ENCODE data around the gene RBMXL3.
"Not testable (repeated sequence)": the region's sequence is repeated elsewhere in the genome, so short reads cannot be mapped to it uniquely, and the experiment has no call there.

The RBMXL3 gene

GRCh38 chrX:115189110-115189509 lies at the start of gene RBMXL3:
Gene RBMXL3 (plus strand): TSS chrX:115189410. CDS start chrX:115189442, 32 bp downstream.
- no peak for DNase-seq (ENCODE audit: low read depth)

GRCh38 chrX:115142057-115142456 lies 47.2 kb upstream of the RBMXL3 start:
- no peak for DNase-seq (ENCODE audit: low read depth)

GRCh38 chrX:115147220-115147619 lies 42.0 kb upstream of the RBMXL3 start:
- DNase-seq (ENCODE audit: low read depth): peak; percentile 27

GRCh38 chrX:115173181-115173580 lies 16.0 kb upstream of the RBMXL3 start:
- no peak for DNase-seq (ENCODE audit: low read depth)

GRCh38 chrX:115174548-115174947 lies 14.7 kb upstream of the RBMXL3 start:
- peak; percentile 31 for DNase-seq (ENCODE audit: low read depth)

GRCh38 chrX:115177932-115178331 lies 11.3 kb upstream of the RBMXL3 start:
- no peak for DNase-seq (ENCODE audit: low read depth)

- DNase-seq (ENCODE audit: low read depth): no peak
These were observed 10.7 kb upstream of the RBMXL3 start for GRCh38 chrX:115178473-115178872.

GRCh38 chrX:115183980-115184379 lies 5.2 kb upstream of the RBMXL3 start:
- peak; percentile 33 for DNase-seq (ENCODE audit: low read depth)

- no peak for DNase-seq (ENCODE audit: low read depth)
These were observed 731 bp downstream of the RBMXL3 start for GRCh38 chrX:115189646-115190635.

- DNase-seq (ENCODE audit: low read depth): no peak
These were observed 1.7 kb downstream of the RBMXL3 start for GRCh38 chrX:115190636-115191489.

- no peak for DNase-seq (ENCODE audit: low read depth)
These were observed 2.5 kb downstream of the RBMXL3 start for GRCh38 chrX:115191490-115192243.

GRCh38 chrX:115192244-115192700 lies 3.1 kb downstream of the RBMXL3 start:
- no peak for DNase-seq (ENCODE audit: low read depth)

- DNase-seq (ENCODE audit: low read depth): no peak
These were observed 14.8 kb downstream of the RBMXL3 start for GRCh38 chrX:115204040-115204439.

- not testable (repeated sequence) for DNase-seq (ENCODE audit: low read depth)
These were observed 20.3 kb downstream of the RBMXL3 start for GRCh38 chrX:115209547-115209946.

- no peak for DNase-seq (ENCODE audit: low read depth)
These were observed 24.9 kb downstream of the RBMXL3 start for GRCh38 chrX:115214151-115214550.

GRCh38 chrX:115214605-115215004 lies 25.4 kb downstream of the RBMXL3 start:
- no peak for DNase-seq (ENCODE audit: low read depth)

GRCh38 chrX:115217346-115217745 lies 28.1 kb downstream of the RBMXL3 start:
- DNase-seq (ENCODE audit: low read depth): not testable (repeated sequence)

- DNase-seq (ENCODE audit: low read depth): peak; percentile 18
These were observed 37.7 kb downstream of the RBMXL3 start for GRCh38 chrX:115226929-115227328.

GRCh38 chrX:115229337-115230003 lies 40.3 kb downstream of the RBMXL3 start:
- DNase-seq (ENCODE audit: low read depth): no peak

GRCh38 chrX:115232933-115233496 lies 43.8 kb downstream of the RBMXL3 start:
- no peak for DNase-seq (ENCODE audit: low read depth)
